ENCODE data around the gene SGCD.
"Not testable (repeated sequence)": the region's sequence is repeated elsewhere in the genome, so short reads cannot be mapped to it uniquely, and the experiment has no call there.

The SGCD gene

DNA sequence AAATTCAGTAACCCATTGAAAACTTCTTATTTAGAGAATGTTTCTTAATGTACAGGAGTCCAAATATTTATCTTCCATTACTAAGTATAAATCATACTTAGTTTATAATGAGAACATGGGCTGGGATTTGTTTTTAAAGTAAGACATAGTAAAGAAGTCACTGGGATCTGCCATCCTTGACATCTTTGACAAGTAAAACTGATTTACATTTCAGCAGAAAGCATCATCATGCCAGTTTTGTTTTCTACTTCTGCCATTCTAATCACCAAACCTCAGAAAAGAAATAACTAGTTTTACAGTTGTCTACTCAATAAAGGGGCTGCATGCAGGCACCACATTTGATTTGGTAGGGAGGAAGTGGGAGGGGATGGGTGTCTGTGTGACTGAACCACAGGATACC lies 301.5 kb downstream of the SGCD start:
- DNase-seq (ENCODE audit: low read depth in 2 of 2), result no peak

DNA sequence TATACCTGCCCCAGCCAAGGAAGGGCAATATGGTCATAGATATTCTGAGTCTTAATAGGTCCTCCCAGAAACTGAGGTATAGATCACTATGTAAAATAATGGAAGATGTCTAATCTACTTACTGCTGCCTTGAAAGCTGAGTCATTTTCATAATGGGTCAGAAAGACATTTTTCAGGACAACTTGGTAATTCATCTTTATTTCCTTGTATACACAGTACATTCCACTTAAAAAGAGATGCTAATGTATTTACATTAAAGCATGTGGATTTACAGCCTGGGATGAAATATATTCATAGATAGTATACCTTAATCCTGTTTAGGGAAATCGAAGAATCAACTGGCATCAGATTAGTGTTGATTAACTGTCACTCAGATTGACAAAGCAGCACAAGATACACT lies 304.0 kb downstream of the SGCD start:
- no peak for DNase-seq (ENCODE audit: low read depth in 2 of 2)

DNA sequence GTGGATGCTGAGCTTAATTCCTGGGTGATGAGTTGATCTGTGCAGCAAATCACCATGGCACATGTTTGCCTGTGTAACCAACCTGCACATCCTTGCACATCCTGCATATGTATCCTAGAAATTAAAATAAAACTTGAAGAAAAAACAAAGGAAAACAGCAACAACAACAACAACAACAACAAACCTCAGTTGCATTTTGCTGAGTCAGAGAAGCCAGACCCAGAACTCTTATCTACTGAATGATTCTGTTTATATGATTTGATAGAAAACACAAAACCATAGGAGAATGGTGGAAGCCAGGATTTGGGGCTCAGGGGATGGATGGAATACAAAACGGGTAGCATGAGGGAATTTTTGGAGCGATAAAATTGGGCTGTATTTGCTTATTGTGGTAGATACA lies 307.3 kb downstream of the SGCD start:
- DNase-seq (ENCODE audit: low read depth in 2 of 2), result no peak

DNA sequence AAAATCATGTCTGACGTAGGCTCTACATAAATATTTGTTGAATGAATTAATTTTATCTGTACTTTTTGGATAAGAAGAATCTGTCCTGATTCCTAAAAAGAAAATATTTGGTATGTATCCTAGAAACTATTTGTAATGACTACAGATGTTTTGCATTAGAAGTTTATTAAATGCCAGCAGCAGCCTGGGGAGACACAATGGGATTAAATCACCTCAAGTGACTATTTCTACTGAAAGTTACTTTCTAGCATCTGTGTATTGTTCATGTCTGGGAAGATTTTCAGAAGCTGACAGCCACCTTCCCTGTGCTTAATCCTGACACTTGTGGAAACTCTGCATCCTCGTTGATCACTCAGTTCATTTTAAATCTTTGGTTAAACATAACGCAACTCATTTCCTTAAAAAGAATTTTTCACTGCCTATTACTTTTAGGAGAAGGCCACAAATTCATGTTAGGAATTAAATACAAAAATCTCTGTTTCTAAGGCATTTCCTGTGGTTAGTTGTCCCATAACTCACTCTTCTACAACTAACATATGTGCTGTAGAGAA lies 313.8 kb downstream of the SGCD start:
- no peak for DNase-seq (ENCODE audit: low read depth in 2 of 2)

DNA sequence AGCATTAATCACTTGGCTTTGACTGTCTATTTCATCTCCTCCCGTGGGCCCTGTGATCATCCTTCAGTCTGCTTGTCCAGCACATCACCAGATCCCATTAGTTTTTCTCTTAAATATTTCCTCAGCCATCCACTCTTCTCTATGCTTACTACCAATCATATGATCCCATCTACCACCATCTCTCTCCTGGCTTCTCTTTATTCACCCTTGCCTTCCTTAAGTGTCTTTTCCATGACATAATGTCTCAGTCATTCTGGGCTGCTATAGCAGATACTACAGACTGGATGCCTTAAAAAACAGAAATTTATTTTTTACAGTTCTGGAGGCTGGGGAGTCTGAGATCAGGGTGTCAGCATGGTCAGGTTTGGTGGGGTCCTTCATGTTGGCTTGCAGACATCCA lies 314.7 kb downstream of the SGCD start:
- no peak for DNase-seq (ENCODE audit: low read depth in 2 of 2)

DNA sequence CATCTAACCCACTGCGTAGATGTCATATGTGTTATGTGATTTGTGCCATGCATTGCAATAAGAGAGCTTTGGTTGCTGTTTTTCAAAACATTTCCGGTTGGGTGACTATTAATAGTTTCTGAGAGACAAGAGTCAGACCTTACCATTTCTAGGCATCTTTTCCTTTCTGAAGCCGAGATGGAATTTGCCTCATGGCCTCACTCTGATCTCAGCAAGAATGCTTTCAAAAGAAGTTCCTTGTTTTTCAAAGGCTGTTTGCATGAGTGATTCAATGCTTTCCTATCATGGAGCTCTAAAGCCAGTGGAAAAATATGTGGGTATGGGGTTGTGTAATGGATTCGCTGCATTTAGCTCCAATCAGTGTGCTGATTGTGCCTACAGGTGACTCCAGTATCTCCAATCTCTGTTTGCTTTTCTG lies 320.1 kb downstream of the SGCD start:
- no peak for DNase-seq (ENCODE audit: low read depth in 2 of 2)

DNA sequence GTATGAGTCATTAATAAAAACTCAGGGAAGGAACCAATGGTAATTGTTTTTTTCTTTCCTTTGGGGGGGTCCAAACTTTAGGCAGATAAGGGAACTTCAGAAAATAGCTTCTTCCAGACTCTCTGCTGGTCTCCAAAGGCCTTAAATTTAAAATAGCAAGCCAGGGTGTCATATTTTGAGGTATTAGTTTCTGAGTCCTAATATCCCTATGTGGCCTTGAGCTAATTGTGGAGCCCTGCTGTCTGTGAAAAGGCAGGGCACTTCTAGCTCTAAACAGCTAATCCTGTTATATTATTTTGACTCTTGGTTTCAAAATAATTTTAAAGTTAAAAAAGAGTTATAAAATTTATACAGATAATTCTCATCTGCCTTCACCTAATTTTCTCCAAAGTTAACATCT lies 327.5 kb downstream of the SGCD start:
- DNase-seq (ENCODE audit: low read depth in 2 of 2), result no peak

DNA sequence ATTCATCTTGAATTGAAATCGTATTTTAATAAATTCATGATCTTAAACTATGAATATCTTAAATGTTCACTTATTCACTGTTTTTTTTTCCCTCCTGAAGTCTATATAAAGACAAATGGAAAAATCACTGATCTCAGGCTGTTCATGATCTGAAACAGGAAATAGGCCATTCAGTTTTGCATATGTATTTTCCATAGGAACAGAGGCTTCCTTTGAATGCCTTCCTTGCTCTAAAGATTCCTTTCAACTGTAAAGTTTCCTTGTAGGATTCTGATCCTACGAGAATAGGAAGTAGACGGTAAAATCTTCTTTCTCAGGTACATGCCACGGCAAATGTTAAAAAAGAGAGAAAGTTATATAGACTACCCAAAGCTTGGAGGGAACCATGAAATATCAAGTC lies 328.8 kb downstream of the SGCD start:
- no peak for DNase-seq (ENCODE audit: low read depth in 2 of 2)

DNA sequence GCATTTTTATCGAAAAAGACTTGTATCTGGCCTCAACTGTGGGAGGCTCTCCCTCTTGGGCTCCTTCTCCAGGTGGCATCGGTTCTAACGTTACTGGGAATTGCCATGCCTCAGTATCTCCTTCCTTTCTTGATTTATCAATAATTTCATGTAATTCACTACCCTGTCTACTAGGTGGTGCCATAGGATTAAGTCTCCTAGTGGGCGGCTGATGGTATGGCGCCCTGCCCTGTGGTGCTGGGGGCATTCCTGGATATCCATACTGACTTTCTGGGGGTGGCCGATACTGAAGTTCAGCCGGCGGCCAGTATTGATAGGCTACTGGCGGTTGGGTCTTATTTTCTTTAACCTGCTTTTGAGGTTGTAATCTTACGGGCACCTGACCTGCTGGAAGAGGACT lies 337.9 kb downstream of the SGCD start:
- not testable (repeated sequence) for DNase-seq (ENCODE audit: low read depth in 2 of 2)

DNA sequence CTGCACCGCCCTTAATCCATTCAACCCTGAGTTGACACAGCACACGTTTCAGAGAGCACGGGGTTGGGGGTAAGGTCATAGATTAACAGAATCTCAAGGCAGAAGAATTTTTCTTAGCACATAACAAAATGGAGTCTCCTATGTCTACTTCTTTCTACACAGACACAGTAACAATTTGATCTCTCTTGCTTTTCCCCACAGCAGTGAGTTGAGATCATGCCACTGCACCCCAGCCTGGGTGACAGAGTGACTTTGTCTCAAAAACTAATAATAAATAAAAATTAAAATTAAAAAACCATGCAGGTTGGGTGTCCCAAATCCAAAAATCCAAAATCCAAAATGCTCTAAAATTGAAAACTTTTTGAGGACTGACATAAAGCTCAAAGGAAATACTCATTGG lies 339.7 kb downstream of the SGCD start:
- DNase-seq (ENCODE audit: low read depth in 2 of 2), result not testable (repeated sequence)

DNA sequence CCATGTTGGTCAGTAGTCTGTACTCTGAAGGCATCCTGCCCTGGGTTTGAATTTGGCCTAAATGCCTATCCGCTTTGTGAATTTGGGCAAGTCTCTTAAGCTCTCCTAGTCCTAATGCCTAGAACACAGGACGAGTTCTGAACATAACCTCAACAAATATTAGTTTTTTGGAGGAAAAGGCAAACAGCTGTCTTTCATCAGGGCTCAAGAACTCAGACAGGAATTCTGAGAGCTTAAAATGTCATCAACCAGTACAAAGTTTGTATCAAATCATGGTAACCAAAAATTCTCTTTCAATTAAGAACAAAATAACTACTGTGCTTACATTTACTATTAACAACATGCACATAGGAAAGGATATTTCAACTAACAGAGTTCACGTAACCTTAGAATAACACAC lies 340.7 kb downstream of the SGCD start:
- no peak for DNase-seq (ENCODE audit: low read depth in 2 of 2)

DNA sequence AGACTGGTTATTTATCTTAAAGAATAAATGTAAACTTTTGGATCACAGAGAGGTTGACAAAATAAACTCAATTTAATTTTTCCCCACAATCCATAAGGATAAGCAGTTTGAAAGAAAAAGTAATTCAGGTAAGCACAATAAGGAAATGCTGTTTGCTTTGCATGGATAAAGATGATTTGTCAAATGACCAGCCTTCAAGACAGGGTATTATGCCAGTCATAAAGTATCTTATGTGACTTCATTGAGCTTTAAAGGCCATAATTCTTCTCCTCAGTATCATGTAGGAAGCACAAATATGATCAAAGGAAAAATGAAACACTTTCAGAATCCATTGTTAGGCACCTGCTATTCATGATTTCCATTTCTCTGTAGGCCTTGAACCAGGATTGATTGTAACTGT lies 342.5 kb downstream of the SGCD start:
- no peak for DNase-seq (ENCODE audit: low read depth in 2 of 2)

DNA sequence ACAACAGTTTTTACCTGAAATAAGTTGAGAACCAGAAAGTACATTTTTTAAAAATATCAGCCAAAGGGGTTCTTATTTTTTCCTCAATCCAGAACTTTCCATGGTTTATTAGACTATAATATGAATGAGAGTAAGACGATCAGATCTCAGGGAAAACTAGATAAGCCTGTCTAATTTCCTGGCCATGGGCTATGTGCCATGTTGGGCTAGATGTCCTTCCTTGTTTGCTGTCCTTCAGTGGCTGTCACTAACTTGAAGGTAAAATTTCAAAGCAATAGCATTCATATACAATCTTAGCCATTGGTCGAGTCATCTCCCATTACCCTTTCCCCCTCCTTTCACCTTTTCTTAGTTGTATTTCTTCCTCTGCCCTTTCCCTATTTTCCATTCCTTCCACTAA lies 343.7 kb downstream of the SGCD start:
- no peak for DNase-seq (ENCODE audit: low read depth in 2 of 2)

DNA sequence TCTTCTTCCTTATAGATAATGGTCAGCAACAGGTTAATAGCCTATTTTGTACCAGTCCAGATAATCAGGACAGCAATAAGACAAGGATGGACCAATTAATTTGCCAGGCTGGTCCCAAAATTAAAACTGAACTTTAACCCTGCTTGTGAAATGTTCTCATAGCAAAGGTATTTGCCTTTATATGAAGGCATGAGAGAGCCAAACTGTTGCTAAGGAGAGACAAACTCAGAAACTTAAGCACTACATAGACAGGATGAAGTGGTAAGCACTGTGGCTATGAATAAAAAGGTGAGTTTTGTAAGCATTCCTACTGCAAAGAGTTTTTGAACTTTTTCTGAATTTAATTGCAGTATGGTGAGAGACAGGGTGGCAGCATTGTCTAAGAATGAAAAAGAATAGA lies 348.4 kb downstream of the SGCD start:
- no peak for DNase-seq (ENCODE audit: low read depth in 2 of 2)

DNA sequence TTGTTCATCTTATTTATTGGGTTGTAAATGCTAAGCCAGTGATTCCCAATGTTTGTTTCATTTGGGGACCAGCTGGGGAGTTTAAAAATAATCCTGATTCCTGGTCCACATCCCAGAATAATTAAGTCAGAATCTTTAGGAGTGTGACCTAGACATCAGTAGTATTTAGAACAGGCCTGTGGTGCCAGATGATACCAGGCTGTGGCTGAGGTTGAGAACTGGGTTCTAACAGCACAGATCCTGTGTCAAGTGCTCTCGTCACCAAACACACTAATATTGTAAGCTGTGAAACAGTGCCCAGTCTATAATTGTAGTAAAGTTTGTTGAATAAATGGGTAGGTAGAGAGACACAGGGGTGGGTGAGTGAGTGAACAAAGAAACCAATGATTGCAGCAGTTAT lies 351.0 kb downstream of the SGCD start:
- no peak for DNase-seq (ENCODE audit: low read depth in 2 of 2)

DNA sequence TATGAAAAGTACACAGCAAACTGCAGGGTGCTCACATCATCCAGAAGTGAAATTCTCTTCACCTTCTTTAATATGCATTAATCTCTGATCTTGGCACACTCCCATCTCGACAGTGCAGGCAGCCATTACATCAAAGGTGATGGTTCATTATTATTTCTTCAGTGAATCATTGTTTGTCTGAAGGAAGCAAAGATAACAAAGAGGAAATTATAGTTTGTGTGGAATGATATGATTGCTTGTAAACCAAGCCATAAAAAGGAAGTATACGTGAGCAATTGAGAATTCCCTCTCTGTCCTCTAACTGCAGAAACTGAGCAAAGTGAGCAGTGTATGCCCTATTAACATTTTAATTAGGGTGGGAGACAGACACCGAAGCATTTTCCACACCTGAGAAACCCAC lies 351.5 kb downstream of the SGCD start:
- no peak for DNase-seq (ENCODE audit: low read depth in 2 of 2)

DNA sequence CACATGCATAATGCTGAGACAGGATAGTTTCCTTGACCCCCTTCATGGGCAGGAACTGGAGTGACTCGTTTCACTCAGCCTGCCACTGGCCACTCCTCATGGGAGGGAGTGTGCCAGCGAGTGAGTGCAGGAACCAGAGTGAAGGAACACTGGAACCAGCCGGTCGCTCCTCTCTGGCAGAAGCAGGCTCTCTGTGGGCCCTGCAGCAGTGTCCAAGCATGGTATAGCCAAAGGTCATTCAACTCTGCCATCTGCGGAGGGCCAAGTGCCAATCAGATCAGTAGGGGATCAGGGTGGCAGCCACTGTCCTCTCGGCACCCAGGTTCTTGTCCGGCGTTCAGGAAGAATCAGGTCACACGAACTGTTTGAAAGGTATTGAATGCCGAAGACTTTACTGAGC lies 353.9 kb downstream of the SGCD start:
- DNase-seq (ENCODE audit: low read depth in 2 of 2), result no peak

DNA sequence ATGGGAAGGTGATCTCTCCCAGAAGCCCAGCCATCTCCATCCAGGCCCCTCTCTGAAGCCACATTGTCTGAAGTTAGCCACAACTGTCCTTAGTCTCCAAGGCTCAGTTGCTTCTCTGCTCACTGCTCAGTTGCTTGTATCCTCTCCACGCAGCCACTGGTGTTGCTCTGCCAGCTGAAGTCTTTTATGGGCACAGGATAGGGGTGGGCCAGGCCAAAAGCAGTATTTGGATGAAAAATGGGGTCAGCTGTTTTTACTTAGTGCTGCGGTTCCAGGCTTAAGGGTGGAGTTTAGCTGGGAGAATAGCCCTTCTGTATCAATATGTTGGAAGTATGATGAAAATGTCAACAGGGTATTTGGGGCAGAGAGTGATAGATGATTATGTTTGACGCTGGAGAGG lies 354.3 kb downstream of the SGCD start:
- no peak for DNase-seq (ENCODE audit: low read depth in 2 of 2)

DNA sequence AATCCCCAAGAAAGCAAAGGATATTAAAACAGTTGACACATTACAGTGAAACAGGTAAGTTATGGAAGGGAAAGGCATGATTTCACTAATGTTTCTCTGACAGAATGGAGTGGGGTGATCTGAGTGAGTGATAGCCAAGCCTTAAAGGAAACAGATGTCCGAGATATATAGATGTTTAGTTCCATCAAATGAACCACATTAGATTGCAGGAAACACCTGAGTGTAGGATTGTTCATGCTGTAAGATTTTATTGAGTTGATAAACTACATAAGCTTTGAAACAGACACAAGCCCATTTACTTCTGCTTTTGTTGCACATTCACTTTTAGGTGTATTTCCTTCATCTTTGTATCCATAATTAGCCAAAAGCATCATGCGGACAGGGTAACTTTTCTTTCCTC lies 356.0 kb downstream of the SGCD start:
- no peak for DNase-seq (ENCODE audit: low read depth in 2 of 2)

DNA sequence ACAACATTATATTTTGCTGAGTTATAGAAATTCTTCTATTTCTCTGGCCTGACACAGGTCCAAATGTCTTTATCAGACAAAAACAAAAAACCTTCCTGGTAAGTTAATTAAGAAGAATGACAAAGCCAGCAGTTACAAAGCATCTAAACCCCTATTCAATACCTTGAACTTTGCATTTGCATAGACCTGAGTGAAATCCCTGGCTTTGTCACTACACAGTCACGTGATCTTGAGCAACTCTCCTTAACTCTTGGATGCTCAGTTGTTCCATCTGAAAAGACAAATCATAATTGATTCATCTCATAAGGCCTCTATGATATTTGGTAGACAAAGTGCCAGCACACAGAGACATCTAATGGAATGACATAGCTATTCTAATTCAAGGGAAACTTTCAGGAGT lies 356.5 kb downstream of the SGCD start:
- DNase-seq (ENCODE audit: low read depth in 2 of 2), result no peak

DNA sequence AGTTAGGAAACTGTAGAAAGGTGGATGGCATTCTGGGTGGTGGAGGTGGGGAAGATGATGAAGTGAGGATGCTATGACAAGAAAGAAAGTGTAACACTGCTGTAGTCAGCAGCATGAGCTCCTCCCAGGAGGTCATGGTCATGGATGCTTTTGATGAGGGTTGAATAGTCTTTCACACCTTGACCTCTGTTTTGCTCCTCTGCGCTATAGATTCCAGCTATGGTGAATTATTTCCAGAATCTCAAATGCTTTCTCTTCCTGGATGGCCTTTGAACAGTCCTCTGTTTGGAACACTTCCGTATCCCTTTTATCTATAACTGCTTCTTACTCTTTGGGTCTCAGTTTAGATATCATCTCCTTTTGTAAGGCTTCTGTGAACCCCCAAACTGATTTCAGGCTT lies 357.3 kb downstream of the SGCD start:
- no peak for DNase-seq (ENCODE audit: low read depth in 2 of 2)

DNA sequence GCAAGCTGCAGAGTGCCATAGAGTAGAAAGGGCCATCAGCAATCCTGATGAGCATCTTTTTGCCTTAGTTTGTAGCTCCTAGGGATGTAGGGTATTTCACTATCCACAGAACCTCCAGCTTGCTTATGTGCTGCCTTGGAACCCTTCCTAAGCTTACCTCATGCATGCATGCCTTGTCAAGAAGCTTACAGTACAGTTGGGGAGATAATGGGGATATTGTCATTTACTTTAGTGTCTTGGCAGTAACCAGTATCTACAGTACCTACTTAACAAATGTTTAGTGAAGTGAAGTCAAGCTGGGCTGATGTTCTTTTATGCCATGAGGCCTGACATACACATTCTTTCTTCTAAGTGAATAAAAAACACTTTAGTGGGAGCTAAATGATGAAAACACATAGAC lies 358.5 kb downstream of the SGCD start:
- DNase-seq (ENCODE audit: low read depth in 2 of 2), result no peak

DNA sequence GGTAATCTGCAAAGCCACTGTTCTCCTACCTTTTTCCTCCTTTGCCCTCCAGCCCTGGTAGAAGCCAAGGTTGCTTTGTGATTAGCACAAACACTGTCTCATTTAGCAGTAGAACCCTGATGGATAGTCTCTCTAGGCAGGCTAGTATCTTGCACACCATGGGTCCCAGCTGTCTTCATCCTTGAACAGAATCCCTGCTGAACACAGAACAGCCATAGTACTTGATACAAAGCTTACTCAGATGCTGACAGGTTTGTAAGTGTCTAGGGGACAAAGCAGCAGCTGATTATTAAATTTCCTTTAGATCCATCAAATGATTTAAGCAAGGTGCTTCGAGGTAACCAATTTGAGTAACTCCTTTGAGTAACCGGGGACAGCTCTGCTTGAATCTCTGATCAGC lies 359.4 kb downstream of the SGCD start:
- no peak for DNase-seq (ENCODE audit: low read depth in 2 of 2)

DNA sequence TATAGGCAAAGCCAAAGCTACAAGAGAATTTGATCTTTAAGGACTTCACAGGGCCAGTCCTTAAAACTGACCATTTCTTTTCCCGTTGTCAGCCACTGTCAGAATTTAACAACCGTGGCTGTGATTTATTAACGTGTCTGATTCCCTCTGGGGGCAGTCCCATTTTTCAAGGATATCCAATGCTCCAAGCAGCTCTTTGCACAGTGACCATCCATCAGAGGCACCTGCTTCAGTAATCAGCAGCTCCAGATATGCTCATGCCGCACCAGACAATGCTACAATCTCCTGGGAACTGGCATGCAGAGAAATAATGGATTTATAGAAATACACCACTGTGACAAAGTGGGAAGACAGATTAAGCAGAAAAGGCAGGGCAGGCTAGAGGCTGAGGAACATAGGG lies 359.8 kb downstream of the SGCD start:
- no peak for DNase-seq (ENCODE audit: low read depth in 2 of 2)

DNA sequence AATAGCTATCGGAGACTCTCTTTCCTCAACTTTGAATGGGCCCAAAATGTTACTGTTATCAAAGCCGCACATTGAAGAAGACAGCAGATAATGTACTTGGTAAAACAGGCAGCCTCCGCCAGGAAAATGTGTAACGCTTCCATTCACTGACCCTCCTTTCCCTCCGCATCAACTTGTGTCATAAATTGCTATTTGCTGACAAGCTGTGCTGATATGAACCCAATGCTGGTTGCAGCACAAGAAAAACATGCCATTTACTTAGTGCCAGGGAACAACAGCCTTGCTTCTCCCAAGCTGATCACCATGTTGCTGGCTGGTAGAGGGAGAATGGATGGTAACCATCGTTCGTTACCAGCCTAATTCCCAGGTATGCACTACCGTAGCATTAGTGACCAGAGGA lies 360.6 kb downstream of the SGCD start:
- no peak for DNase-seq (ENCODE audit: low read depth in 2 of 2)
